Metanephros (tissue), 1 donor: ENCODE results near the gene ETDB. TPM values are rescaled to one million over a fixed set of nuclear protein-coding genes. Genes with fewer than 3 reads are reported as not detected.

Experiments
- total RNA-seq: library from RNA; depleted of rRNA; stranded (reverse); fragments of >200 nt; gene quantifications from one replicate; pipeline ENCODE4 v1.2.3, GENCODE V29; 2014

Gene ETDB
- not detected for total RNA-seq

DNA sequence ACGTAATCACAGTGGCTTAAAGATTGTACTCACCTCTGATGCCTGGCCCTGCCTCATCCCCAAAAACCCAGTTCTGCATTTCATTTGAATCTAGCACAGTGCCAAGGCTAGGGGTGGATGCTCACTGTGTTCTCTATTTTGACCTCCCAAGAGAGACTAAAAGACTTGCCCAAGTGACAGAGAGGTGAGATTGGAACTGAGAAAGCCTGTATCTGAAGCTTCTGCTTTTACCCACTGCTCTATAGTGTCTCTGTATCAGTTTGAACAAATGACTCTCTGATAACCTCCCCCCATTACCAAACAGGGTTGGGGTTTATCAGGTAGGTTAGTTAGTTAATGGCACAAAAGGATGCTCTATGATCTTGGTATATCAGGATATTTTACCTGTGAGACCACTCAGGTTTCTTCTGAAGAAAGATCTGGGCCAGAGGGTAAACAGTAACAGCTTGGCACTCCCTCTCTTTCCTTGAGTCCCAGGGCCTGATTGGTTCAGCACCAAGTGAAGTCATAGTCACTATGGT is at the start of gene ETDB:
TSS of gene ETDB (minus strand) at position 471 of the 521 bp plus-strand sequence. CDS start 1,265 bp downstream, outside the sequence.

Other genes starting within 250 kb of the ETDB start
- 20.4 TPM for gene MOSPD1, start 205.3 kb downstream of the ETDB start, total RNA-seq
- gene SMIM10, start 129.5 kb downstream of the ETDB start, total RNA-seq = 4.0 TPM
- 8.7 TPM for gene RTL8B, start 98.0 kb downstream of the ETDB start, total RNA-seq
- 88.0 TPM for gene RTL8C, start 88.2 kb downstream of the ETDB start, total RNA-seq
- 26.8 TPM for gene RTL8A, start 68.4 kb downstream of the ETDB start, total RNA-seq
- 5.8 TPM for gene SMIM10L2B, start 21.8 kb downstream of the ETDB start, total RNA-seq
- 0.12 TPM for gene CT55, start 50.9 kb upstream of the ETDB start, total RNA-seq
- not detected for gene ETDA, start 131.5 kb upstream of the ETDB start, total RNA-seq
- gene ETDC, start 189.0 kb upstream of the ETDB start, total RNA-seq = not detected
- gene ZNF75D, start 223.6 kb upstream of the ETDB start, total RNA-seq = 14.1 TPM
- gene ZNF449, start 224.3 kb upstream of the ETDB start, total RNA-seq = 12.5 TPM